Mesendoderm (in vitro differentiated cells): Measurements from ENCODE around the gene GYPC. TPM values are rescaled to one million over a fixed set of nuclear protein-coding genes. Genes with fewer than 3 reads are reported as not detected.

Experiments used
- small RNA-seq: library from polyadenylated mRNA; stranded (forward); fragments of <200 nt; extraction: miRNeasy Mini kit (QIAGEN cat#:217004); gene quantifications from one replicate; pipeline ENCODE3, GENCODE V24; 2013; ENCODE audit not compliant: insufficient read depth

The GYPC gene

Small RNA genes lying within 50 kb of the gene (small RNA-seq; reads per million reads assigned to genes)
- gene RNU6-675P: not detected
